ENCODE measurements around the gene HSDL1. TPM values are rescaled to one million over a fixed set of nuclear protein-coding genes. Genes with fewer than 3 reads are reported as not detected.

Gene HSDL1
- 43.8 and 47.7 TPM in 2 replicates for total RNA-seq
- long read RNA-seq, transcript HSDL1-201 (6 exons, 3,519 nt), result major isoform, 95 of 105 reads
- long read RNA-seq, partial matches to known transcripts, result 3 of 105 reads
- long read RNA-seq, other reads (novel, unspliced or antisense), result 7 of 105 reads

DNA sequence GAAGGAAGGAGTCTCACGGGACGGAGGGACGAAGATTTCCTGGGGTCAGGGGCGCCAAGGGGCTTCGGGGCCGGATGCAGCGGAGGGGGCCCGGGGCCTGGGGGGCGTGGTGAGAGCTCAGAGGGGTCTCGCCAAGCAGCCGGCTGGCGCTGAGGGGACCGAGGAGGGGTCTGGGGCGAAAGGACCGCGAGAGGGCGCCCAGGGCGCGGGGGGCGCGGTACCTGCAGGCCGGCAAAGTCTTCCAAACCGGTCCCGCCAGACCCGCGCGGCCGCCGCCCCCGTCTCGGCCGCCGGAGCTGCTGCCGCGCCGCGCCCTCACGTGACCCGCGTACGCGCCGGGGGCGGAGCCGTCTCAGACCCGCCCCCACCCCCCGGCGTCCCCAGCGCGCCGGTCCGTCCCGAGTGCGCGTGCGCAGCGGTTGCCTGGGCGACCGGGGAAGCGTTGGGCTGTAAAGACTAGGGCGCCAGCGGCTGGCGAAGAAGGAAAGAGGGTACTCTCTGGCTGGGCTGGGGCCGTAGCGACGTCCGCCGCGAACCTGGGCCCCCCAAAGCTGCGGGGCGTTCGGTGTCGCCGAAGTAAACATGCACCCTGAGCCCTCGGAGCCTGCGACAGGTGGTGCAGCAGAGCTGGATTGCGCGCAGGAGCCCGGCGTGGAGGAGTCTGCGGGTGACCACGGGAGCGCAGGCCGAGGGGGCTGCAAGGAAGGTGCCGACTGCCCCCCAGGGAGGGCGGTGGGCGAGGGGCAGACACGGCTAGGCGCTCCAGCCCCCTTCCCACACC is at the start of gene HSDL1, which contains the start of gene DNAAF1:
TSS of gene HSDL1 (minus strand) at position 319 of the 781 bp plus-strand sequence. CDS start 13,856 bp downstream, outside the sequence.
TSS of gene DNAAF1 (plus strand) at position 450 of the 781 bp plus-strand sequence. CDS start at position 583, 133 bp downstream.
- H3K4me1 Mint-ChIP-seq (ENCODE audit: low read depth), result peaks cover 2% of the 10 kb centered on the region

DNA sequence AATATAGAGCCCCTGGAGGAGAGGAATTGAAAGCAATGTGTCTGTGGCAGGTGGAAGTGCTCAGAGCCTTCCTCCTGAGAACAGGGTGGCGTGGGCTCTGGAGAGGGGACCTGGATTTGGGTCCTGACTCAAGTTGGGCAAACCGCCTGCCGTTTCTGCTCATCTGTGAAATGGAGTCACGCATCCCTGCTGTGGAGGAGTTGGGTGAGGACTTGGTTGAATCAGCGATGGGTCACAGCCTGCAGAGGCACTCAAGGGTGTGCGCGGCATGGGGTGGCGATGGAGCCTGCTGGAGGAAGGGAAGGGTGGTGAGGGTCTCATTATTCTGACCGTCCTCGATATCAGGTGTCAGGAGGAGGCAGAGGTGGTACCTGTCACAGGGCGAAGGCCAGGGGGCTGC is 49.0 kb upstream of the HSDL1 start:
- H3K9me3 Mint-ChIP-seq (ENCODE audit: low read depth), result no peaks in the 10 kb centered on the region
- H3K4me3 Mint-ChIP-seq (ENCODE audit: low read depth), result no peak overlapping the region
- peaks cover 19% of the 10 kb centered on the region for H3K27me3 Mint-ChIP-seq
- no peaks in the 10 kb centered on the region for H3K36me3 Mint-ChIP-seq (ENCODE audit: insufficient read depth)
- DNase-seq (ENCODE audit: low spot score, unreplicated experiment), result no peak
- peaks cover 3% of the 10 kb centered on the region for H3K4me1 Mint-ChIP-seq (ENCODE audit: low read depth)
- no peak overlapping the region for H3K27ac Mint-ChIP-seq
- TF ChIP-seq, protein P1, sequence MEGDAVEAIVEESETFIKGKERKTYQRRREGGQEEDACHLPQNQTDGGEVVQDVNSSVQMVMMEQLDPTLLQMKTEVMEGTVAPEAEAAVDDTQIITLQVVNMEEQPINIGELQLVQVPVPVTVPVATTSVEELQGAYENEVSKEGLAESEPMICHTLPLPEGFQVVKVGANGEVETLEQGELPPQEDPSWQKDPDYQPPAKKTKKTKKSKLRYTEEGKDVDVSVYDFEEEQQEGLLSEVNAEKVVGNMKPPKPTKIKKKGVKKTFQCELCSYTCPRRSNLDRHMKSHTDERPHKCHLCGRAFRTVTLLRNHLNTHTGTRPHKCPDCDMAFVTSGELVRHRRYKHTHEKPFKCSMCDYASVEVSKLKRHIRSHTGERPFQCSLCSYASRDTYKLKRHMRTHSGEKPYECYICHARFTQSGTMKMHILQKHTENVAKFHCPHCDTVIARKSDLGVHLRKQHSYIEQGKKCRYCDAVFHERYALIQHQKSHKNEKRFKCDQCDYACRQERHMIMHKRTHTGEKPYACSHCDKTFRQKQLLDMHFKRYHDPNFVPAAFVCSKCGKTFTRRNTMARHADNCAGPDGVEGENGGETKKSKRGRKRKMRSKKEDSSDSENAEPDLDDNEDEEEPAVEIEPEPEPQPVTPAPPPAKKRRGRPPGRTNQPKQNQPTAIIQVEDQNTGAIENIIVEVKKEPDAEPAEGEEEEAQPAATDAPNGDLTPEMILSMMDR (IDR thresholded peaks at IDR 0.05; ENCODE audit: unreplicated experiment), result no peak

More for the DNA sequence above, at the start of gene HSDL1, which contains the start of gene DNAAF1:
- no peaks in the 10 kb centered on the region for H3K9me3 Mint-ChIP-seq (ENCODE audit: low read depth)
- H3K27me3 Mint-ChIP-seq, result peaks cover 13% of the 10 kb centered on the region
- peaks cover 5% of the 10 kb centered on the region for H3K36me3 Mint-ChIP-seq (ENCODE audit: insufficient read depth)
- H3K27ac Mint-ChIP-seq, result peak within 1 kb of the TSS; percentile 98
- peak; percentile 97 for DNase-seq (ENCODE audit: low spot score, unreplicated experiment)
- TF ChIP-seq, protein P1 (IDR thresholded peaks at IDR 0.05; ENCODE audit: unreplicated experiment), result peak; percentile 42
- peak within 1 kb of the TSS; percentile 98 for H3K4me3 Mint-ChIP-seq (ENCODE audit: low read depth)

DNA sequence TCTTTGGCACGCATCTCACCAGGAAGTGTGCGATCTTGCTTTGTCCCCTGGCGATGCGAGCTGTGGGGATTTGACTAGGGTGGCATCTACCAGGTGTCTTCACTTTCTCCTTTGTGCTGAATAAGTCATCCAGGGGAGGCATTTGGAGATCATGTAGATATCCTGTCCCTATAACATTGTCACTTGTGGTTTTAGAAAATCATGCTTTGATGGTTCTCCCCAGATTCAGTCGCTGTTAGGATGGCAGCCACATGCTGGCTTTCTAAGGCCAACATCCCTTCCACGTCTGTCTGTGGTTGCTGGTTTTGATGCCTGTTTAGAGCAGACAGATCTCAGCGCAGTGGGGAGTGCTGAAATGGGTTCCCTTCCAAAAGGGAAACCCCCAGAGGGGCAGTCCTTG is 48.5 kb upstream of the HSDL1 start:
- Mint-ChIP-seq H3K27ac (no peak overlapping the region), H3K4me3 (ENCODE audit: low read depth) (no peak overlapping the region), H3K4me1 (ENCODE audit: low read depth) (peaks cover 3% of the 10 kb centered on the region), H3K36me3 (ENCODE audit: insufficient read depth) (no peaks in the 10 kb centered on the region), H3K27me3 (peaks cover 13% of the 10 kb centered on the region), H3K9me3 (ENCODE audit: low read depth) (no peaks in the 10 kb centered on the region)
- no peak for DNase-seq (ENCODE audit: low spot score, unreplicated experiment)
- TF ChIP-seq, protein P1 (IDR thresholded peaks at IDR 0.05; ENCODE audit: unreplicated experiment), result no peak

DNA sequence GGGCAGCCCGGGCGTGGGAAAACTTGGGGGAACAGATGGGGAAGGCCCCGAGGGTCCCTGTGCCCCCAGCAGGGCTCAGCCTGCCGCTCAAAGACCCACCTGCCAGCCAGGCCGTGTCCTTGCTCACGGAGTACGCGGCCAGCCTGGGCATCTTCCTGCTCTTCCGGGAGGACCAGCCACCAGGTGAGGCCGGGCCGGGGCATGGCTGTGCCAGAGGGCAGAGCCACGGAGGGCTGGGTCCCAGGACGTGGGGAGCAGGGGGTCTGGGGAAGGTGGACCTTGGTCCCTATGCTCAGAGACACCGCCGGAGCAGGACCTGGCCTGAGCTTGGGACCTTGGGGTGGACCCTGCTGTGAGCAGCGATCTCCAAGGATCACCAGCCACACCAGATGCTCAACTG is 46.5 kb upstream of the HSDL1 start:
- Mint-ChIP-seq H3K27ac (no peak overlapping the region), H3K9me3 (ENCODE audit: low read depth) (no peaks in the 10 kb centered on the region), H3K27me3 (peaks cover 7% of the 10 kb centered on the region), H3K4me1 (ENCODE audit: low read depth) (no peaks in the 10 kb centered on the region), H3K36me3 (ENCODE audit: insufficient read depth) (no peaks in the 10 kb centered on the region), H3K4me3 (ENCODE audit: low read depth) (no peak overlapping the region)
- TF ChIP-seq, protein P1 (IDR thresholded peaks at IDR 0.05; ENCODE audit: unreplicated experiment), result no peak
- DNase-seq (ENCODE audit: low spot score, unreplicated experiment), result no peak

DNA sequence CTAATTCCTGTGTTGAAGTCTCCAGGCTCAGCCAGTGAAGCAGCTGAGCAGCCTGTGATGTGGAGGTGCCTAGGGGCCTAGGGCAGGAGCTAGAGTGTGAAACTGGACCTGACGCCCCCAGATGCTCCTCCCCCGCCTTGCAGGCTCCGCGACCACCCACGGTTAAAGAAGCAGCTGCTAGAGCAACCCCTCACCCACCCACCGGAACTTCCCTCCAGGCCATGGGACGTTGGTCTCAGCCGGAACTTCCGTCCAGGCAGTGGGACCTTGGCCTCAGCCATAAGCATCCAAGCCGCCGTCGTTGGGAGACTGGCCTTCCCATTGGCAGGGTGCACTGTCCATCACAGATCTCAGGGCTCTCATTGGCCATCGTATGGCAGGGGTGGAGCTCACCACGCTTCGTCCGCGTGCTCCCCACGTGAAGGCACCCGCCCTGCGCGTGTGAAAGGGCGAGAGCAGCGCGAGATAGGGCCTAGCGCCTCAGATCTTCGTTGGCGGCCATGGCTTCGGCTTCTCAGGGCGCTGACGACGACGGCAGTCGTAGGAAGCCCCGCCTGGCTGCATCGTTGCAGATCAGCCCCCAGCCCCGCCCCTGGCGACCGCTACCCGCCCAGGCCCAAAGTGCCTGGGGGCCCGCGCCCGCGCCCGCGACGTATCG is 45.9 kb upstream of the HSDL1 start, which contains the start of gene ADAD2:
TSS of gene ADAD2 (plus strand) at position 427 of the 658 bp plus-strand sequence. CDS start at position 501, 74 bp downstream.
- H3K4me3 Mint-ChIP-seq (ENCODE audit: low read depth), result no peak within 1 kb of the TSS
- H3K9me3 Mint-ChIP-seq (ENCODE audit: low read depth), result no peaks in the 10 kb centered on the region
- peaks cover 7% of the 10 kb centered on the region for H3K27me3 Mint-ChIP-seq
- TF ChIP-seq, protein P1 (IDR thresholded peaks at IDR 0.05; ENCODE audit: unreplicated experiment), result no peak
- H3K27ac Mint-ChIP-seq, result no peak within 1 kb of the TSS
- peaks cover 4% of the 10 kb centered on the region for H3K4me1 Mint-ChIP-seq (ENCODE audit: low read depth)
- DNase-seq (ENCODE audit: low spot score, unreplicated experiment), result no peak
- no peaks in the 10 kb centered on the region for H3K36me3 Mint-ChIP-seq (ENCODE audit: insufficient read depth)
